Measurements from ENCODE around the gene COQ8B.
"Not testable (repeated sequence)": the region's sequence is repeated elsewhere in the genome, so short reads cannot be mapped to it uniquely, and the experiment has no call there.

COQ8B gene

GRCh38 chr19:40663695-40664692 is 52.7 kb downstream of the COQ8B start:
- DNase-seq: peak; percentile 44 to 47

GRCh38 chr19:40662925-40663694 is 53.6 kb downstream of the COQ8B start:
- peak; percentile 94 to 95 for DNase-seq

GRCh38 chr19:40661616-40662015 is 55.1 kb downstream of the COQ8B start:
- DNase-seq: no peak

GRCh38 chr19:40659566-40659965 is 57.1 kb downstream of the COQ8B start:
- no peak for DNase-seq

- DNase-seq: no peak
Observed at GRCh38 chr19:40659116-40659515, 57.6 kb downstream of the COQ8B start.

GRCh38 chr19:40658031-40658430 is 58.7 kb downstream of the COQ8B start:
- DNase-seq: no peak

- DNase-seq: not testable (repeated sequence)
Observed at GRCh38 chr19:40655684-40656083, 61.0 kb downstream of the COQ8B start.

- not testable (repeated sequence) for DNase-seq
Observed at GRCh38 chr19:40652303-40652702, 64.4 kb downstream of the COQ8B start.

- DNase-seq: no peak
Observed at GRCh38 chr19:40650749-40651305, 65.9 kb downstream of the COQ8B start.

GRCh38 chr19:40649903-40650675 is 66.6 kb downstream of the COQ8B start:
- DNase-seq: not testable (repeated sequence)

GRCh38 chr19:40646743-40647254 is 69.9 kb downstream of the COQ8B start:
- no peak for DNase-seq

GRCh38 chr19:40642757-40643305 is 73.9 kb downstream of the COQ8B start:
- no peak for DNase-seq

GRCh38 chr19:40642051-40642706 is 74.5 kb downstream of the COQ8B start:
- no peak for DNase-seq

All from activated T-cell treated with anti-CD3 and anti-CD28 coated beads, Interleukin-2, amount 50 U/mL, for 48 hours (primary cell).